Keratinocyte (primary cell): ENCODE data around the gene NALCN. TPM values are rescaled to one million over a fixed set of nuclear protein-coding genes. Genes with fewer than 3 reads are reported as not detected.

ENCODE experiments used
- DNase-seq: peaks from one replicate; pipeline ENCODE4 v3.0.0-alpha.2; 2011; ENCODE audit warnings: low read depth, missing footprints, low spot score
- FAIRE-seq: peaks from 2 replicates; lab custom pipeline; 2011; peaks lifted over from hg19 to GRCh38; lab: Jason Lieb, UNC
- H2AFZ ChIP-seq: 2 replicates; pipeline ENCODE4 v1.6.0; 2012; ENCODE audit warnings: low read length, control low read depth, inconsistent platforms; ENCODE audit not compliant: control insufficient read depth
- H3K27ac ChIP-seq: 2 replicates; pipeline ENCODE4 v1.5.1; 2011; ENCODE audit warnings: low read length; ENCODE audit not compliant: control insufficient read depth, insufficient read depth
- H3K27me3 ChIP-seq: 3 replicates; pipeline ENCODE4 v1.6.0; 2011; ENCODE audit warnings: low read length; ENCODE audit not compliant: control insufficient read depth, insufficient read depth; ENCODE audit errors: extremely low read depth
- H3K36me3 ChIP-seq, 2 experiments: 2 replicates in 1 of 2; 3 replicates in 1 of 2; pipeline ENCODE4 v1.5.1; 2011; ENCODE audit warnings: low read length in 2 of 2, mild to moderate bottlenecking in 1 of 2; ENCODE audit not compliant: control insufficient read depth in 2 of 2, insufficient read depth in 2 of 2; ENCODE audit errors: extremely low read depth in 1 of 2
- H3K4me1 ChIP-seq: 3 replicates; pipeline ENCODE4 v1.5.1; 2011; ENCODE audit warnings: low read length; ENCODE audit not compliant: control insufficient read depth, insufficient read depth; ENCODE audit errors: extremely low read depth
- H3K4me2 ChIP-seq: 3 replicates; pipeline ENCODE4 v1.6.0; 2011; ENCODE audit warnings: low read depth, low read length; ENCODE audit not compliant: control insufficient read depth, insufficient read depth; ENCODE audit errors: extremely low read depth
- H3K4me3 ChIP-seq, 3 experiments: fragments of 200-600 bp in 1 of 3; sonication (generic) in 1 of 3; 2 replicates in 2 of 3; 3 replicates in 1 of 3; pipeline ENCODE4 v1.5.1; 2011 to 2016; ENCODE audit warnings: low read length in 3 of 3, mild to moderate bottlenecking in 3 of 3, control low read depth in 2 of 3, inconsistent platforms in 1 of 3, low read depth in 1 of 3, mixed read lengths in 1 of 3, mixed run types in 1 of 3, moderate library complexity in 1 of 3; ENCODE audit not compliant: control insufficient read depth in 2 of 3, insufficient read depth in 2 of 3; ENCODE audit errors: extremely low read depth in 1 of 3
- H3K79me2 ChIP-seq: 2 replicates; pipeline ENCODE4 v1.6.0; 2012; ENCODE audit warnings: low read length; ENCODE audit not compliant: control insufficient read depth, insufficient read depth
- H3K9ac ChIP-seq: 3 replicates; pipeline ENCODE4 v1.6.0; 2011; ENCODE audit warnings: low read length; ENCODE audit not compliant: control insufficient read depth, insufficient read depth; ENCODE audit errors: extremely low read depth
- H3K9me1 ChIP-seq: 3 replicates; pipeline ENCODE4 v1.6.0; 2011; ENCODE audit warnings: low read length; ENCODE audit not compliant: control insufficient read depth, insufficient read depth; ENCODE audit errors: extremely low read depth
- H3K9me3 ChIP-seq: 2 replicates; pipeline ENCODE4 v1.5.1; 2012; ENCODE audit warnings: low read depth, low read length; ENCODE audit not compliant: control insufficient read depth
- H4K20me1 ChIP-seq: 3 replicates; pipeline ENCODE4 v1.6.0; 2011; ENCODE audit warnings: low read length; ENCODE audit not compliant: control insufficient read depth, insufficient read depth; ENCODE audit errors: extremely low read depth
- EZH2 ChIP-seq: IDR thresholded peaks from one replicate; pipeline ENCODE4 v1.6.1; 2012; ENCODE audit warnings: inconsistent platforms, mild to moderate bottlenecking, low read length, moderate library complexity
- dilution Hi-C: fragments of 300-500 bp; cut with MboI; formaldehyde crosslinking; loops from one replicate; pipeline ENCODE4 v1.7.0; 2020; ENCODE audit warnings: low sequenced_read_pairs; ENCODE audit not compliant: extremely low pct_ligation_motif_present
- polyA plus RNA-seq, 5 experiments: library from polyadenylated mRNA; depleted of rRNA in 3 of 5; stranded (reverse) in 3 of 5; stranded (forward) in 1 of 5; unstranded in 1 of 5; fragments of >200 nt; gene quantifications; 1 replicate in 1 of 5; 2 replicates in 3 of 5; 3 replicates in 1 of 5; pipeline versions ENCODE4 v1.2.1 to v1.2.3, GENCODE V29; 2011 to 2012; ENCODE audit warnings: missing spikeins in 2 of 5, low read depth in 1 of 5, low replicate concordance in 1 of 5
- TF ChIP-seq, protein P1 (sequence below), 3 experiments: IDR thresholded peaks in 1 of 3; conservative IDR thresholded peaks in 1 of 3; optimal IDR thresholded peaks in 1 of 3; 2 replicates in 2 of 3; 3 replicates in 1 of 3; pipeline versions ENCODE3 to v1.5.1; 2011; ENCODE audit warnings: low read length in 3 of 3, mild to moderate bottlenecking in 3 of 3, moderate library complexity in 2 of 3, control low read depth in 1 of 3, inconsistent platforms in 1 of 3; ENCODE audit not compliant: insufficient read depth in 2 of 3; ENCODE audit errors: extremely low read depth in 1 of 3

NALCN gene
- polyA plus RNA-seq, 1 donor (not counting 4 experiments of a cell fraction or from before 2014, with no cell fraction given): 0.16 TPM

DNA sequence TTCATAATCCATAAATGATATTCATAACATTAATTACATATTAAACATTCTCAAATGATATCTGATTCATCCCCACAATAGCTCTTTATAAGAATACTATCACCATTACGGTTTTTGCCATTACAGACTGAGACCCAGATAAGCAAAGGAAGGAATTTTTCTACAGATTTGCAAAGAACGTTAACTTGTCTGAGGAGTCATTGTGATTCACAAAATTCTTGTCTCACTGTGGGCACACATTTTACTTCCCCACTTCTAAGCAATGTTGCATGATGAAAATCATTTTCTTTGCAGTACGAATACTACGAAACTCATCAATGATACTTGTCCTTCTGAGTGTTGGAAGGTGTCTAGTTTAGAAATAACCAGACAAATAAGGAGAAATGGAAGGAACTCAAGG lies 70.1 kb downstream of the NALCN start:
- H3K36me3 ChIP-seq: no peaks in the 10 kb centered on the region
- no peak overlapping the region for H3K9ac ChIP-seq
- H3K79me2 ChIP-seq: no peaks in the 10 kb centered on the region
- H3K9me3 ChIP-seq: no peaks in the 10 kb centered on the region
- no peak overlapping the region for H3K4me3 ChIP-seq
- H3K9me1 ChIP-seq: no peaks in the 10 kb centered on the region
- no peaks in the 10 kb centered on the region for H4K20me1 ChIP-seq
- no peak overlapping the region for H2AFZ ChIP-seq
- no peak overlapping the region for H3K4me2 ChIP-seq
- no peak overlapping the region for H3K27ac ChIP-seq
- H3K4me1 ChIP-seq: no peaks in the 10 kb centered on the region
- DNase-seq: no peak
- no peak for TF ChIP-seq EZH2
- TF ChIP-seq, protein P1, sequence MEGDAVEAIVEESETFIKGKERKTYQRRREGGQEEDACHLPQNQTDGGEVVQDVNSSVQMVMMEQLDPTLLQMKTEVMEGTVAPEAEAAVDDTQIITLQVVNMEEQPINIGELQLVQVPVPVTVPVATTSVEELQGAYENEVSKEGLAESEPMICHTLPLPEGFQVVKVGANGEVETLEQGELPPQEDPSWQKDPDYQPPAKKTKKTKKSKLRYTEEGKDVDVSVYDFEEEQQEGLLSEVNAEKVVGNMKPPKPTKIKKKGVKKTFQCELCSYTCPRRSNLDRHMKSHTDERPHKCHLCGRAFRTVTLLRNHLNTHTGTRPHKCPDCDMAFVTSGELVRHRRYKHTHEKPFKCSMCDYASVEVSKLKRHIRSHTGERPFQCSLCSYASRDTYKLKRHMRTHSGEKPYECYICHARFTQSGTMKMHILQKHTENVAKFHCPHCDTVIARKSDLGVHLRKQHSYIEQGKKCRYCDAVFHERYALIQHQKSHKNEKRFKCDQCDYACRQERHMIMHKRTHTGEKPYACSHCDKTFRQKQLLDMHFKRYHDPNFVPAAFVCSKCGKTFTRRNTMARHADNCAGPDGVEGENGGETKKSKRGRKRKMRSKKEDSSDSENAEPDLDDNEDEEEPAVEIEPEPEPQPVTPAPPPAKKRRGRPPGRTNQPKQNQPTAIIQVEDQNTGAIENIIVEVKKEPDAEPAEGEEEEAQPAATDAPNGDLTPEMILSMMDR (optimal IDR thresholded peaks at IDR 0.05 in 1 of 3, IDR thresholded peaks at IDR 0.05 in 1 of 3, conservative IDR thresholded peaks at IDR 0.05 in 1 of 3; ENCODE audit: extremely low read depth in 1 of 3, insufficient read depth in 2 of 3, low read length in 3 of 3): no peak
- dilution Hi-C loops: no loop called here
- no peaks in the 10 kb centered on the region for H3K27me3 ChIP-seq
- no peak for FAIRE-seq

GRCh38 chr13:101343128-101343787 lies 73.0 kb downstream of the NALCN start:
- Histone ChIP-seq H3K36me3 (no peaks in the 10 kb centered on the region), H3K9me3 (no peaks in the 10 kb centered on the region), H3K27ac (no peak overlapping the region), H3K79me2 (no peaks in the 10 kb centered on the region), H2AFZ (no peak overlapping the region), H3K4me1 (no peaks in the 10 kb centered on the region), H3K4me3 (no peak overlapping the region), H3K9me1 (no peaks in the 10 kb centered on the region), H4K20me1 (no peaks in the 10 kb centered on the region), H3K4me2 (no peak overlapping the region), H3K27me3 (no peaks in the 10 kb centered on the region), H3K9ac (no peak overlapping the region)
- dilution Hi-C loops: no loop called here
- no peak for TF ChIP-seq EZH2
- TF ChIP-seq, protein P1 (optimal IDR thresholded peaks at IDR 0.05 in 1 of 3, IDR thresholded peaks at IDR 0.05 in 1 of 3, conservative IDR thresholded peaks at IDR 0.05 in 1 of 3; ENCODE audit: extremely low read depth in 1 of 3, insufficient read depth in 2 of 3, low read length in 3 of 3): no peak
- no peak for FAIRE-seq
- DNase-seq: no peak
